Loucy (cell line): Measurements from ENCODE around the gene TGFBI.

Experiments
- H2AFZ ChIP-seq: fragments of 200-600 bp; sonication (generic); 2 replicates; pipeline ENCODE4 v1.6.0; 2016; ENCODE audit warnings: antibody characterized with exemption, mild to moderate bottlenecking, low read length, moderate library complexity
- H3F3A ChIP-seq: fragments of 200-600 bp; 2 replicates; pipeline ENCODE4 v1.6.0; 2016; ENCODE audit warnings: antibody characterized with exemption, low read depth, mild to moderate bottlenecking
- H3K27me3 ChIP-seq: fragments of 200-600 bp; sonication (generic); 2 replicates; pipeline ENCODE4 v1.6.1; 2014; ENCODE audit warnings: low read length, mild to moderate bottlenecking; ENCODE audit not compliant: insufficient read depth, poor library complexity, severe bottlenecking
- H3K36me3 ChIP-seq: fragments of 200-600 bp; sonication (generic); 2 replicates; pipeline ENCODE4 v1.6.1; 2016; ENCODE audit warnings: low read length; ENCODE audit not compliant: insufficient read depth
- H3K4me1 ChIP-seq: fragments of 200-600 bp; sonication (generic); 2 replicates; pipeline ENCODE4 v1.5.1; 2014; ENCODE audit warnings: low read length, mild to moderate bottlenecking; ENCODE audit not compliant: insufficient read depth, poor library complexity, severe bottlenecking
- H3K4me2 ChIP-seq: fragments of 200-600 bp; sonication (generic); 2 replicates; pipeline ENCODE4 v1.6.0; 2014; ENCODE audit warnings: antibody characterized with exemption, low read length, low read depth, mild to moderate bottlenecking; ENCODE audit not compliant: poor library complexity, severe bottlenecking
- H3K4me3 ChIP-seq: fragments of 200-600 bp; sonication (generic); 2 replicates; pipeline ENCODE4 v1.5.1; 2014; ENCODE audit warnings: low read length, mild to moderate bottlenecking, mixed read lengths; ENCODE audit not compliant: poor library complexity, severe bottlenecking
- H3K79me2 ChIP-seq: fragments of 200-600 bp; sonication (generic); 2 replicates; pipeline ENCODE4 v1.6.1; 2014; ENCODE audit warnings: low read length; ENCODE audit not compliant: insufficient read depth
- H3K9ac ChIP-seq: fragments of 200-600 bp; sonication (generic); 2 replicates; pipeline ENCODE4 v1.6.0; 2014; ENCODE audit warnings: mild to moderate bottlenecking, low read depth, low read length, moderate library complexity; ENCODE audit not compliant: poor library complexity, severe bottlenecking
- H3K9me2 ChIP-seq: fragments of 200-600 bp; sonication (generic); replicated peaks from 2 replicates; pipeline ENCODE4 v1.6.1; 2016; ENCODE audit warnings: low read depth, low read length, mixed read lengths
- H3K9me3 ChIP-seq: fragments of 200-600 bp; sonication (generic); 2 replicates; pipeline ENCODE4 v1.6.1; 2014; ENCODE audit warnings: mild to moderate bottlenecking, antibody characterized with exemption, low read length, low read depth; ENCODE audit not compliant: insufficient read depth
- H4K20me1 ChIP-seq: fragments of 200-600 bp; sonication (generic); 2 replicates; pipeline ENCODE4 v1.6.0; 2014; ENCODE audit warnings: antibody characterized with exemption, low read length, mild to moderate bottlenecking; ENCODE audit not compliant: insufficient read depth, poor library complexity, severe bottlenecking
- CTCF ChIP-seq: fragments of 200-600 bp; sonication (generic); conservative IDR thresholded peaks from 2 replicates; pipeline ENCODE4 v1.5.1; 2014; ENCODE audit warnings: mild to moderate bottlenecking, antibody characterized with exemption, low read length
- EZH2phosphoT487 ChIP-seq: fragments of 200-600 bp; IDR thresholded peaks from 2 replicates; pipeline ENCODE4 v1.6.1; 2018; ENCODE audit warnings: antibody characterized with exemption, mild to moderate bottlenecking, moderate library complexity, borderline replicate concordance

TGFBI gene

GRCh38 chr5:136076067-136076466 is 47.3 kb downstream of the TGFBI start:
- Histone ChIP-seq H3F3A (no peaks in the 10 kb centered on the region), H3K4me2 (no peak overlapping the region), H3K9ac (no peak overlapping the region), H3K4me3 (no peak overlapping the region), H3K27me3 (no peaks in the 10 kb centered on the region), H3K9me2 (no peaks in the 10 kb centered on the region), H3K79me2 (no peaks in the 10 kb centered on the region), H4K20me1 (no peaks in the 10 kb centered on the region), H3K9me3 (no peaks in the 10 kb centered on the region), H2AFZ (no peak overlapping the region), H3K36me3 (no peaks in the 10 kb centered on the region), H3K4me1 (no peaks in the 10 kb centered on the region)
- TF ChIP-seq CTCF = no peak
- no peak for TF ChIP-seq EZH2phosphoT487

GRCh38 chr5:136076881-136077445 is 48.2 kb downstream of the TGFBI start:
- H3K79me2 ChIP-seq = no peaks in the 10 kb centered on the region
- H3F3A ChIP-seq = no peaks in the 10 kb centered on the region
- H3K9me2 ChIP-seq = no peaks in the 10 kb centered on the region
- H3K4me2 ChIP-seq = no peak overlapping the region
- H2AFZ ChIP-seq = no peak overlapping the region
- H3K9ac ChIP-seq = no peak overlapping the region
- H4K20me1 ChIP-seq = no peaks in the 10 kb centered on the region
- no peaks in the 10 kb centered on the region for H3K36me3 ChIP-seq
- no peak overlapping the region for H3K4me3 ChIP-seq
- no peaks in the 10 kb centered on the region for H3K4me1 ChIP-seq
- no peaks in the 10 kb centered on the region for H3K27me3 ChIP-seq
- no peaks in the 10 kb centered on the region for H3K9me3 ChIP-seq
- TF ChIP-seq EZH2phosphoT487 (no peak), CTCF (no peak)

- no peak overlapping the region for H3K4me3 ChIP-seq
- H4K20me1 ChIP-seq = no peaks in the 10 kb centered on the region
- no peaks in the 10 kb centered on the region for H3K9me2 ChIP-seq
- no peak overlapping the region for H2AFZ ChIP-seq
- no peak overlapping the region for H3K9ac ChIP-seq
- H3K36me3 ChIP-seq = no peaks in the 10 kb centered on the region
- no peaks in the 10 kb centered on the region for H3K4me1 ChIP-seq
- H3F3A ChIP-seq = no peaks in the 10 kb centered on the region
- H3K27me3 ChIP-seq = no peaks in the 10 kb centered on the region
- no peaks in the 10 kb centered on the region for H3K9me3 ChIP-seq
- no peak overlapping the region for H3K4me2 ChIP-seq
- TF ChIP-seq CTCF = no peak
- no peak for TF ChIP-seq EZH2phosphoT487
- H3K79me2 ChIP-seq = no peaks in the 10 kb centered on the region
Measured at GRCh38 chr5:136079195-136079985, 50.6 kb downstream of the TGFBI start.
